HuH-7.5 (cell line): ENCODE data around the gene XRCC1.
"Not testable (repeated sequence)": the region's sequence is repeated elsewhere in the genome, so short reads cannot be mapped to it uniquely, and the experiment has no call there.

Source experiments
- DNase-seq: peaks from one replicate; pipeline ENCODE4 v3.0.0; 2011; ENCODE audit warnings: low spot score

The XRCC1 gene

DNA sequence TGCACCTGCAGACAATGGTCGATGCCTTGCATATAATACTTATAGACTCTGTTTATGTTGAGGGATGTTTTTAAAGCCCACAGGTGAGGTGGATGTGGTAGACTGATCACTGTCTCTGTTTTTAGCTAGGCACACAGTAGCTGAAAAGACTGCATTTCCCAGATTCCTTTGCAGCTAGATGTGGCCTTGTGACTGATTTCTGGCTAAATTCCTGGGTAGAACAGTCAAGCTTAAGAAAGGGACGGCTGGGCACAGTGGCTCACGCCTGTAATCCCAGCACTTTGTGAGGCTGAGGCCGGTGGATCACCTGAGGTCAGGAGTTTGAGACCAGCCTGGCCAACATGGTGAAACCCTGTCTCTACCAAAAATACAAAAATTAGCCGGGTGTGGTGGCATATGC, 25.0 kb upstream of the XRCC1 start:
- not testable (repeated sequence) for DNase-seq

DNA sequence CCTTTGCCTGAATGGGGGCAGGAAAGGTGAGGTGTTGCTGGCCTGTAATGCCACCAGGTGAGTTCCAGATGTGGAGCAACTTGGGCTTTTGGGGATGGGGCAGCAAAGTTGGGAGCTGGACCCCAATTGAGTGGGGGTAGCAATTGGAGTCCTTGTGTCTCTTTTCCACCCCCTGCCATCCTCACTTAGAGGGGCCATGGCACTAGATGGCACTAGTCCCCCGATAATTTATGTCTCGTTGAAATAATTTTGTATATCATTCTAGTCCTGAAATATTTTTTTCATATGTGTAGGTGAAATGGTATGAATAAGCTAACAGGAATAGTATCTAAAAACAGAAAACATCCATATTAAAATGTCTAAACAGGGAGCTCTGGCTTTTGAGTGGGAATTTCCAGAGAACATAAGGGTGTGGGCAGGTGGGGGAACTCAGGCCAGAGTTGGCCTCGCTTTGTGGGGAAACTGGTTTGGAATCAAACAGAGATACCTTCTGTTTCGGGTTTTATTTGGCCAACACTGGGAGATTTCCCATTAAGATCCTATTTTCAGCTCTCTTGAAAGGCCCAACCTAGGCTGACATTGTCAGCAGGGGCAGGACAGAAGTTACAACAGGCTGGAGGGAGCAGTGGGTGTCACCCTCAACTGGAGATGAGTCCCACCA, 24.4 kb upstream of the XRCC1 start:
- DNase-seq = no peak

DNA sequence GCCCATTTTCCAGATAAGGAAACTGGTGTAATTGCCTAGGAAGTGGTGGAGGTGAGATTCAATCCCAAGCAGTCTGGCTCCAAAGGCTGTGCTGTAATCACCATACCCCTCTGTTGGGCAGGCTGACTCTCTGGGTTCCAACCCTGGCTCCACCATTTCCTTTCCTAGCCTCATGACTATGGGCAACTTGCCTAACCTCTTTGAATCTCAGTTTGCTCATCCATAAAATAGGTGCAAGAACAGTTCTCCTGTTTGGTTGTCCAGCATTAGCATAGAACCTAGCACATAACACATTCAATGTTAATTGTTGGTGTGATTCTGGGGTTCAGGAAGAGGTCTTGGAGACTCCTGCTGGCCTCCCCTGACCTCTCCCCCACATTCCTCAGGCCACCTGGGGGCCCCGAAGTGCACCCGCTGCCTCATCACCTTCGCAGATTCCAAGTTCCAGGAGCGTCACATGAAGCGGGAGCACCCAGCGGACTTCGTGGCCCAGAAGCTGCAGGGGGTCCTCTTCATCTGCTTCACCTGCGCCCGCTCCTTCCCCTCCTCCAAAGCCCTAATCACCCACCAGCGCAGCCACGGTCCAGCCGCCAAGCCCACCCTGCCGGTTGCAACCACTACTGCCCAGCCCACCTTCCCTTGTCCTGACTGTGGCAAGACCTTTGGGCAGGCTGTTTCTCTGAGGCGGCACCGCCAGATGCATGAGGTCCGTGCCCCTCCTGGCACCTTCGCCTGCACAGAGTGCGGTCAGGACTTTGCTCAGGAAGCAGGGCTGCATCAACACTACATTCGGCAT, 23.3 kb upstream of the XRCC1 start:
- DNase-seq = no peak

DNA sequence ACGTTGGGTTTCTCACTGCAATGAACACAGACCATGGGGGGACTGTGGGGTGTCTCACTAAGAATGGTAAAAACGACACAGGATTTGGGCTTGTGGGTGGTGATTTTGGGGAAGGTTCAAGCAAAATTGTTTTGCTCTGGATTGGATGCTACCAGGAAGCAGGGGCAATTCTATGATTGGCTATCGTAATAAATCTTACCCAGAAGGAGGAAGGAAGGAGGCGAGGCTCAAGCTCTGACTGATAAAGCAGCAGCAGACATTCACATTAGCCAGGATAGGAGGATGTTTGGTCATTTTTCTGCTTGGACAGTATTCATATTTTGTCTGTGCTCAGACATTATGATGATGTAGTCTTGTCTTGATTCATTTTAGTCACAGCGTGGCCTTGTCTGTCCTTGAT, 22.5 kb upstream of the XRCC1 start:
- no peak for DNase-seq

DNA sequence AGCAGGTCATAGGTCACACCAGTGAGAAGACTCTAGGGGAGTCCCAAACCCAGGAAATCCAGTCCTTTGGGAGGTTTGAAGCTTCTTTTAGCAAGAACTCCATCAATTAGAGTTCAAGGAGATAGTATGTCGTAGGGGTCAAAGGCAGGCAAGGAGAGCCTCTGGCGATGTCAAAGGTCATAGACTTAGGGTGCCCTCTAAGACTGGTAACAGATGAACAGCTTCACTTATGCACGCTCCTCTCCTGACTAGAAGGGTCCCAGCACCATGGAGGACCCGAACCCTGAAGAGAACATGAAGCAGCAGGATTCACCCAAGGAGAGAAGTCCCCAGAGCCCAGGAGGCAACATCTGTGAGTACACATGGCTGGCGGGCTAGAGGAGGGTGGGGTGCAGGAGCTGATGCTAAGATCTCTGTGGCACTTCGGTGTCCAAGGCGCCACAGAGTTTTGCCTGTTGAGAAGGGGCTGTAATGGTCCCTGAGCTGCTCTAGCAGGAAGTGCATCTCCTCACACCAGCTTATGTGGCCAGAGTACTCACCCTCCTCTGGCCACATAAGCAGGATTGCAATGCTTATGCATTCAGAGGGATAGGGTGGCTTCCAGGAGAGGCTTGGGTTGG, 21.6 kb upstream of the XRCC1 start:
- no peak for DNase-seq

DNA sequence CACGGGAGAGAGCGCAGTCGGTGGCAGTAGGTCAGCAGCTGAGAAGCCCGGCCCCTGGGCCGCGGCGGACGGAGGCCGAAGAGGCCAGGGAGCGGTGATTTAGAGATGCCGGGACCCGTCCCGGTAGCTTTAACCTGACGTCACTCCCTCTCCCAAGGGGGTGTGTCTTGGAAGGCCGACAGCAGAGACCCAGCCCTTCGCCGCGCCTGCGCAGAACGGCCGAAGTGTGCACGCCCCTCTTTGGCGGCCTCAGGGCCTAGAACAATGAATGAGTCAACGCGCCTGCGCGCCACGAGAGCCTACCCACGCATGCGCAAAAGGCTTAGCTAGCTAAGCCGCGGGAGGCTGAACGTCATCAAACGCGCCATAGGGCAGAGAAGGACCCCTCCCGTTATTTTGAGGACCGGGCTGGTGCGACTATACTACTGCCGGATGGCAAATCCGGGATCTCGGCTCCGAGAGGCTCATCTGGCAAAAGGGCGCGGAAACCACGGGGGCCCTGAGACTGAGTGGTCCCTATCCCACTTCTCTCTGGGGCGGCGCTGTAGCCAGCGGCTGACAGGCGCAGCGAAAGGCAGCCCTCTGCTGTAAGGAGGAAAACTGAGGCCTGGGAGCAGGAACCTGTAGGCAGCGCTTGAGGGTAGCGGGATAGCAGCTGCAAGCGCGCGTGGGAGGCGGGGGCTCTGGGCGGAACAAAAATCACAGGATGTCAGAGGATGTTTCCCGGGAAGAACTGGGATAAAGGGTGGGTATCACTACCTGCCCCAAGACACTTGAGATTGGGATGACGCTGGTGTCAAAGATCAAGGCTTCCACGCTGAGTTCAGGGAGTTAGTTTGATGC, 20.9 kb upstream of the XRCC1 start, which contains the start of the genes IRGQ and ZNF576:
Gene IRGQ (minus strand): TSS at position 136 of the 843 bp plus-strand sequence. CDS start 796 bp downstream, outside the sequence.
Gene ZNF576 (plus strand): TSS at position 597 of the 843 bp plus-strand sequence. CDS start 514 bp downstream, outside the sequence.
- DNase-seq = peak; percentile 97

DNA sequence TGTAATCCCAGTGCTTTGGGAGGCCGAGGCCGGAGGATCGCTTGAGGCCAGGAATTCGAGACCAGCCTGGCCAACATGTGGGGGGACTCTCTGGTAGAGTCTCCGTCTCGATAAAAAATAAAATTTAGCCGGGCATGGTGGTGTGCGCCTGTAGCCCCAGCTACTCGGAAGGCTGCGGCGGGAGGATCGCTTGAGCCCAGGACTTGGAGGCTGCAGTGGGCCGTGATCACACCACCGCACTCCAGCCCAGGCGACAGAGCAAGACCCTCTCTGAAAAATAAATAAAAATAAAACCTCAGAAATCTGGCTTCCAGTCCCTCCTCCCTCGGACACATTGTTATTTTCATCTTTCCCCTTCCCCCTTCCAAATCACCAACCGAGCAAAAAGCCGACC, 20.3 kb upstream of the XRCC1 start:
- no peak for DNase-seq

DNA sequence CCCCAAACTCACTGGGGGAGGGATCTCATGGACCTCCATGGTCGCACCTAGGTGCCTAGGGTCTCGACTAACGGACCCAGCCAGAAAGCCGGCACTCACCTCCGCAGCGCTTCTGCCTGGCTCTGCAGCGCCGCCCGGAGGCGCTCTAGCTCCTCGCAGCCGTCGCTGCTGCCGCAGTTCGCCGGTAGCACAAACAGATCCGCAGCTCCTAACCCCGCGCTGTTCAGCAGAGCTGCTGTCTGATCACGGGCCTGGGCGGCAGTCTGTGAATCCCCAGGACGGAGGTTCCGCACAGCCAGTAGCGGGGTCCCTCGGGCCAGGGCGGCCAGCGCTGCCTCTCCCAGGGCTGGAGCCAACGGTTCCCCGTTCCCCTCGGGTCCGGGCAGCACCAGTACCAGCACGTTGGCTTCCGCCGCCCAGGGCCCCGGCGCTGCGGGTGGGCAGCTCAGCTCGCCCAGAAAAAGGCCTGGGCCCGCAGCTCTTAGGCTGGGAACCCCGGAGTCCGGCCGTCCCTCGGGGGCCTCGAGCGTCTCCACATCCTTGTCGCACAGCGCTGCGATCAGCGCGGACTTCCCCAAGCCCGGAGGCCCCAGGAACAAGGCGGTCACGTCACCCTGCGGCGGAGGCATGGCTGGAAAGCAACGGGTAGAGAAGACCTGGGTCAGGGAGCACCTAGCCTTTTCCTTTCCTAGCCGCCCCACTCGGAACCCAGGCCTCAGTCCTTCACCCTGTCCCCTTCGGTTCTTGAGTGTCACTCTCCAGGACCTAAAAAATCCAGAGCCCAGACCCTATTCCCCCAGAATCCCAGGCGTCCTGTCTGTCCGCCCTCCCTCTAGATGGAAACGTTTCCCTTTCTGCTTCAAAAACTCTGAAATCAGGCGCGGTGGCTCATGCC, 19.6 kb upstream of the XRCC1 start:
- DNase-seq = peak; percentile 61

DNA sequence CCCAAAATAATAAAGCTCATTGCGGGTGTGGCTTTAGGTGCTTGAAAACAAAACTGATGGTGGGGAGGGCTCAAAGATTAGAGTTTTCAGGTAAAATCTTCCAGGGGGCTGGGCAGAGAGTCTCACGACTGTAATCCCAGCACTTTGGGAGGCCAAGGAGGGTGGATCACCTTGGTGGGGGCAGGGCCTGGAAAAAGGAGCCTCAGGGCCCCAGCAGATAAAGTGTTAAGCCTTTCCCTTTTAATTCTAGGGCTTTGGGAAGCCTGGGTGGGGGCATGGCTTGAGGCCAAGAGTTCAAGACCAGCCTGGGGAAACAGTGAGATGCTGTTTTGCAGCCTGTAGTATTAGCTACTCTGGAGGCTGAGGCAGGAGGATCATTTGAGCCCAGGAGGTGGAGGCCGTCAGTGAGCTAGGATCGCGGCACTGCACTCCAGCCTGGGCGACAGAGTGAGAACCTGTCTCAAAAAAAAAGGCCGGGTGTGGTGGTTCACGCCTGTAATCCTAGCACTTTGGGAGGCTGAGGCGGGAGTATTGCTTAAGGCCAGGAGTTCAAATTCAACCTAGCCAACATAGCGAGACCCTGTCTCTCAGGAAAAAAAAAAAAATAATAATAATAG, 18.9 kb upstream of the XRCC1 start:
- no peak for DNase-seq

DNA sequence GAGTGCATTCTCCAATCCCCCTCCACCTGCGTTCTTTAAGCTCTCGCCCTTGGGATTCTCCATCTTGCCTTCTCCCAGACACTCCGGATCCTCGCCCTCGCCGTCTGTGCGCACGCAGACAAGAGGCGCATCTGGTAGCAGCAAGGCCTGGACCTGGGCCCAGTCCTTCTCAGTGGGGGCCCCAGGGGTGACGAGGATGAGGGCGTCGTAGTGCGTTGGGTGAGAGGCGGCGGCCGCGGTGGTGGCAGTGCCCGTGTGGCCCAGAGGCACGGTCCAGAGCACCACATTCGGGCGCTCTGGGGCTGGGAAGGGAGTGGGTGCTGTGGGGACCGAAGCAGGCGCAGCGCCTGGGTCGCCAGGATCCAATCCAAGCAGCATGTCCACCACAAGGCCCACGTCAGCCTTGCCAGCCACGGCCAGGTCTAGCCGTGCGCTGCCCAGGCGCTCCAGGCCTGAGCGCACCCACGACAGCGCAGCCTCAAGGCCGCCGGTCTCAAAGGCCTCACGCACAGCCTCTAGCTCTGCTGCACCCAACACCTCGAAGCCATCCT, 17.5 kb upstream of the XRCC1 start:
- DNase-seq = no peak

DNA sequence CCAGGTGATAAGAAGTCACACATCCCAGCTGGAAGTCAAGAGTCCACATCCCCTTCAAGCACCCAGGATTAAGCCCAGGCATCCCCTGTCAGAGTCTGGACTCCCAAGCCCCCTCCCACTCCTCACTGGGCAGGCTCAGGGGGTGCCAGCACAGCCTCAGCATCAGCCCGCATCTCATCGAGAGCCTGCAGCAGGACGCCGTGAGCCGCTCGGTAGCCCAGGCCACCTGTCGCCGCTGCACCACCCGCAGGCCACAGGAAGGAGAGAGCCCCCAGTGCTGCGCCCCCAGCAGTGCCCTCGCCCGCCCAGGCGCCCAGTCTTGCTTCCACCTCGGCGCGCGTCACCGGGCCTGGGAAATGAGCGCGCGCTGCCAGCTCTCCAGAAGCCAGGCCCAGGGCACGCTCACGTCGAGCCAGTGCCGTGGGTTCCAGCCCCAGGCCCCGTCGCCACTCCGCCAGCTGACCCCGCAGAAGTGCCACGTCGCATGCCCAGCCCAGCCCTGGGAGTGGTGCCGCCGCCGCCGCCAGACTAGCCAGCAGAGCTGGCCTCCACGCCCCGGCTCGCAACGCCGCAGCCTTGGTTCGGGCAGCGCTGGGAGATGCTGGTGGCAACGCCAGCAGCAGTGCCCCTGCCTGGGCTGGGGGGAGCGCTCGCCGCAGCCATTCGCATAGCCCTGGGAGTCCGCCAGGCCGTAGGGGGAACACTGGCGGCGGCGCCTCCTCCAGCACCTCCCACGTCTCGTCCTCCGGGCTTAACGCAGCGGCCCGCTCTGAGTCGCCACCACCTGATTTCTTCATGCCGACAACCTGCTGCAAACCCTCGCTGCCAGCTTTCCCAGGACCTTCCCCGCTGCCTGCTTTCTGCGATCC, 16.8 kb upstream of the XRCC1 start:
- DNase-seq = no peak

DNA sequence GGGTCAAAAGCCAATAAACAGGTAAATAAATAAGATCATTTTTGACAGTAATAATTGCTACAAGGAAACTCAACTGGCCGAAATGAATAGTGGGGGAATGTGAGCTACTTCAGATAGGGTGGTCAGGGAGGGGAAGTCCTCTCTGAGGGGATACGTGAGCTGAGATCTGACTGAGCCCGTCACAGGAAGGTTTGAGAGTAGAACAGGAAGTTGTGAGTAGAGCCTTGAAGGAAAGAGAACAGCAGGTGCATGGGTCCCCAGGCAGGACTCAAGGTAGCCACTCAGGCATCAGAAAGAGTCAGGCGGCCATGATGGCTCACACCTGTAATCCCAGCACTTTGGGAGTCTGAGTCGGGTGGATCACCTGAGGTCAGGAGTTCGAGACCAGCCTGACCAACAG, 14.4 kb upstream of the XRCC1 start:
- DNase-seq = no peak

DNA sequence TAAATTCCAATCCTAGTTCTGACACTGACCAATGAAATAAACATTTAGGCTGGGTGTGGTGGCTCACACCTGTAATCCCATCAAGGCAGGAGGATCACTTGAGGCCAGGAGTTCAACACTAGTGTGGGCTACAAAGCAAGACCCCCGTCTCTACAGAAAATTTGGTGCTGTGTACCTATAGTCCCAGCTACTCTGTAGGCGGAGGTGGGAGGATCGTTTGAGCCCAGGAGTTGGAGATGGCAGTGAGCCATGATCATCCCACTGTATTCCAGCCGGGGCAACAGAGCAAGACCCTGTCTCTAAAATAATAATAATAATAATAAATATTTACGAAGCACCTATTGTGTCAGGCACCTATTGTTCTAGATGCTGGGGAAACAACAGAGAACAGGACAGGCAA, 13.9 kb upstream of the XRCC1 start:
- DNase-seq = no peak

DNA sequence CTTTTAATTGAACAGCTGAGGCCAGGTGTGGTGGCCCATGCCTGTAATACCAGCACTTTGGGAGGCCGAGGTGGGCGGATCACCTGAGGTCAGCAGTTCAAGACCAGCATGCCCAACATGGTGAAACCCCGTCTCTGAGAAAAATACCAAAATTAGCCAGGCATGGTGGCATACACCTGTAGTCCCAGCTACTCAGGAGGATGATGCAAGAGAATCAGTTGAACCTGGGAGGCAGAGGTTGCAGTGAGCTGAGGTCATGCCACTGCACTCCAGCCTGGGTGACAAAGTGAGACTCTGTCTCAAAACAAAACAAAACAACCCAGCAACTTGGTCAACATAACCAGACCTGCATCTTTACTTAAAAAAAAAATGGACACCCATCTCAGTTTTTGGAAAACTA, 11.7 kb upstream of the XRCC1 start:
- not testable (repeated sequence) for DNase-seq

DNA sequence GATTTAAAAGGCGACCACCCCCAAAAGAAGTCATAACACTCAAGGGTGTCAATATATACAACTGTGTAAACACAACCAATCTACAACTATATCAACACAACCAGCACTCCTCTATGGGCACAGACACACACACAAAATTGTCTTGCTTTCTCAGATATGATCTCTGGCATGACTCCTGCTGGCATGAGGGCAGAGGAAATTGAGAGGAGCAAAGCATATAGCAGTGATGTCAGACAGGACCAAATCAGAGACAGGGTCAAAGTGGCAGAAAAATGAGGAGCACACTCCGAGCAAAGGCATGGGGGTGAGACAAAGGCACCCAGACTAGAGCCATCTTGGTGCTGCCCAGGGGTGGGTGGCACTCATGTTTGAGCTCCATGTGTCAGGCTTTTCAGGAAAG, 11.0 kb upstream of the XRCC1 start:
- DNase-seq = no peak

DNA sequence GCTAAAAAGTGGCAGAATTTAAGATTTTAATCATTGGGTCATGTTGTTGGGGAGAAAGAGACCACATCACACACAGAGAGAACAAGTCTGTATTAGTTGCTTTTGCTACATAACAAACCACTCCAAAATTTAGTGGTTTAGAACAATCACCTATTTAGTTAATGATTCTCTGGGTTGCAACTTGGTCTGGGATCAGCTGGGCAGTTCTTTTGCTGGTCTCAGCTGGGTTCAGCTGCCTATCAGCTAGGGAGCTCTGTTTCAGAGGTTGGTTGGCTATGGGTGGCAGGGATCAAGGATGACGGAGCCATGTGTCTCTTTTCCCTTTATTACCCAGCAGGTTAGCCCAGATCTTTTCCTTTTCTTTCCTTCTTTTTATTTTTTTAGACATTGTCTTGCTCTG, 9.2 kb upstream of the XRCC1 start:
- no peak for DNase-seq

DNA sequence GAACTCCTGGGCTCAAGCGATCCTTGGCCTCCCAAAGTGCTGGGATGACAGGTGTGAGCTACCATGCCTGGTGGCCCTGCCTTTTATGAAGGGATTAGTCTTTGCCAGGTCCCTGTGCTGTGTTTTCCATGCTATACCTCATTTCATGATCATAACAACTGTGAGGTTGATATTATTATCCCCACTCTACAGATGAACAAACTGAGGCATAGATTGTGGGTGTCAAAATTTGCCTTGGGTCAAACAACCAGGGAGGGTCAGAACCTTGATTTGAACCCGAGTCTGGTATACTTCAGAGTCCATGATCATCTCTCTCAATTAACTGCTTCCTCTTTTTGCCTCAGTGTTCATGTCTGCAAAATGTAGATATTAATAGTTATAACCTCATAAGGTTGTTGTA, 7.2 kb upstream of the XRCC1 start:
- DNase-seq = no peak

DNA sequence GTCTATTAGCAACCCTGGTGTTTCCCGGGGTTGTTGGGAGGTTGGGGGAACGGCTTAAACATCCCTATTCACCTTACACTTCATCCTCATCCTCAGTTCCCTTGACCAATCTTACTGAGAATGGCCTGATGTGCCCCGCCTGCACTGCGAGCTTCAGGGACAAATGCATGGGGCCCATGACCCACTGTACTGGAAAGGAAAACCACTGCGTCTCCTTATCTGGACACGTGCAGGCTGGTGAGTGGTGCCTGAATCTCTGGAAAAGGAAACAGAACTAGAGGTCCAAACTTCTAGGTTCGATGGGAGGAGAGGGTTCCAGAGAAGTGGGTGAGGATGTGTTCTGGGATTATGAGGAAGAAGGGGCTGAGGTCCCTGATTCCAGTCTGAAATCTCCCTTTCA, 6.1 kb upstream of the XRCC1 start:
- DNase-seq = no peak

DNA sequence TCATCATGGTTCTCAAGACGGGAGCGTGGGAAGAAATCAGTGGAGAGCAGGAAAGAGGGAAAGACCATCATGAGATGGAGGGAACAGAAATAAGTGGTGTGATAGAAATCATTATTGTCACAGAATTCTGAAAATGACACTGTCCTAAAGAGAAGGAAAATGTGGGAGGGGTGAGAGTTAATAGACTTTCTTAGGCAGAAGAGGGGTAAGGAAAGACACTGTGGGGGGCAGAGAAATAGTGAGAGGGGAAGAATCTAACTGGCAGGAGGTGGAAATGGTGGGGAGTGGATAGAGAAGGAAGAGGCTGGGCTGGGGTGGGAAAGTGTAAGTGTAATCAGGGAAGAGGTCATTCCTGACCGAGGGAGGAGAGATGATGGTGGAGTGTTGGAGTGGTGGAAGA, 3.5 kb upstream of the XRCC1 start:
- no peak for DNase-seq
